ENCODE data around the gene CD86.

DNA sequence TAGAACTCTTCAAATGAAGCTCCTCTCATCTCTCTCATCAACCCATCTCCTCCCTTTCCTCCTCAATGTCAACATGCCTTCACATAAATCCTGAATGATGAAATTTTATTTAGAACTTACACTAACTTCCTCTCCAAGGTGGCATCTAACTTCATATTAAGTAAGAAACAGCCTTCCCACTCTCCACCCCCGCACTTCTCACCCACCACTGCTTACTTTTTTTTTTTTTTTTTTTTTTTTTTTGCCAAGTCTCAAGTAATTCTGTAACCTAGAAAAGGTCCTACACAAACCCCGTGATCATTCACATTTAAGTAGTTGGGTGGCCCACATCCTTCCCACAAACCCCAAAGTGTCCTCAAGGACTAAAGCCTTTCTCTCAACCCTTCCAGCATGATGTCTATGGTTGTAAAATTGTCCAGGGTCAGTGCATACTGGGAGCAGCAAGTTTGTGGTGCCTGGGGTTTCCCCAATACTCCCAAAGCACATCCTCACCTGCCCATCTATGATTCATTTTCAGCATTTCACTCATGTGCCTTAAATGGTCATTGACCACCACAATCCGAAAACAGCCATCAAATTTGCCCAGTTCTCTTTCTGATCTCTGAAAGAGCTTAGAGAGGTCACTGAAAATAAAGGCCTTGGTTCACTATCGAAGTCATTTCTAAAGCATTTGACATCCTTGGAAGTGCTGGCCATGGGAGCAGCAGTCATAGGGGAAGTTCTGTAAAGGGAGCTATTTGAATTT lies 47.2 kb downstream of the CD86 start:
- TF ChIP-seq, protein P1, sequence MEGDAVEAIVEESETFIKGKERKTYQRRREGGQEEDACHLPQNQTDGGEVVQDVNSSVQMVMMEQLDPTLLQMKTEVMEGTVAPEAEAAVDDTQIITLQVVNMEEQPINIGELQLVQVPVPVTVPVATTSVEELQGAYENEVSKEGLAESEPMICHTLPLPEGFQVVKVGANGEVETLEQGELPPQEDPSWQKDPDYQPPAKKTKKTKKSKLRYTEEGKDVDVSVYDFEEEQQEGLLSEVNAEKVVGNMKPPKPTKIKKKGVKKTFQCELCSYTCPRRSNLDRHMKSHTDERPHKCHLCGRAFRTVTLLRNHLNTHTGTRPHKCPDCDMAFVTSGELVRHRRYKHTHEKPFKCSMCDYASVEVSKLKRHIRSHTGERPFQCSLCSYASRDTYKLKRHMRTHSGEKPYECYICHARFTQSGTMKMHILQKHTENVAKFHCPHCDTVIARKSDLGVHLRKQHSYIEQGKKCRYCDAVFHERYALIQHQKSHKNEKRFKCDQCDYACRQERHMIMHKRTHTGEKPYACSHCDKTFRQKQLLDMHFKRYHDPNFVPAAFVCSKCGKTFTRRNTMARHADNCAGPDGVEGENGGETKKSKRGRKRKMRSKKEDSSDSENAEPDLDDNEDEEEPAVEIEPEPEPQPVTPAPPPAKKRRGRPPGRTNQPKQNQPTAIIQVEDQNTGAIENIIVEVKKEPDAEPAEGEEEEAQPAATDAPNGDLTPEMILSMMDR (IDR thresholded peaks at IDR 0.05) = no peak
- TF ChIP-seq, protein P2, sequence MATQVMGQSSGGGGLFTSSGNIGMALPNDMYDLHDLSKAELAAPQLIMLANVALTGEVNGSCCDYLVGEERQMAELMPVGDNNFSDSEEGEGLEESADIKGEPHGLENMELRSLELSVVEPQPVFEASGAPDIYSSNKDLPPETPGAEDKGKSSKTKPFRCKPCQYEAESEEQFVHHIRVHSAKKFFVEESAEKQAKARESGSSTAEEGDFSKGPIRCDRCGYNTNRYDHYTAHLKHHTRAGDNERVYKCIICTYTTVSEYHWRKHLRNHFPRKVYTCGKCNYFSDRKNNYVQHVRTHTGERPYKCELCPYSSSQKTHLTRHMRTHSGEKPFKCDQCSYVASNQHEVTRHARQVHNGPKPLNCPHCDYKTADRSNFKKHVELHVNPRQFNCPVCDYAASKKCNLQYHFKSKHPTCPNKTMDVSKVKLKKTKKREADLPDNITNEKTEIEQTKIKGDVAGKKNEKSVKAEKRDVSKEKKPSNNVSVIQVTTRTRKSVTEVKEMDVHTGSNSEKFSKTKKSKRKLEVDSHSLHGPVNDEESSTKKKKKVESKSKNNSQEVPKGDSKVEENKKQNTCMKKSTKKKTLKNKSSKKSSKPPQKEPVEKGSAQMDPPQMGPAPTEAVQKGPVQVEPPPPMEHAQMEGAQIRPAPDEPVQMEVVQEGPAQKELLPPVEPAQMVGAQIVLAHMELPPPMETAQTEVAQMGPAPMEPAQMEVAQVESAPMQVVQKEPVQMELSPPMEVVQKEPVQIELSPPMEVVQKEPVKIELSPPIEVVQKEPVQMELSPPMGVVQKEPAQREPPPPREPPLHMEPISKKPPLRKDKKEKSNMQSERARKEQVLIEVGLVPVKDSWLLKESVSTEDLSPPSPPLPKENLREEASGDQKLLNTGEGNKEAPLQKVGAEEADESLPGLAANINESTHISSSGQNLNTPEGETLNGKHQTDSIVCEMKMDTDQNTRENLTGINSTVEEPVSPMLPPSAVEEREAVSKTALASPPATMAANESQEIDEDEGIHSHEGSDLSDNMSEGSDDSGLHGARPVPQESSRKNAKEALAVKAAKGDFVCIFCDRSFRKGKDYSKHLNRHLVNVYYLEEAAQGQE (IDR thresholded peaks at IDR 0.05; ENCODE audit: insufficient read depth in 1 of 2, low read depth in 2 of 2, low read length in 1 of 2) = no peak
- TF ChIP-seq SIN3A (IDR thresholded peaks at IDR 0.05; ENCODE audit: borderline replicate concordance, insufficient read depth, low read depth, low read length) (no peak), POLR2AphosphoS5 (IDR thresholded peaks at IDR 0.05; ENCODE audit: low read depth, low read length) (no peak), TCF7L2 (IDR thresholded peaks at IDR 0.05; ENCODE audit: low read depth, low read length) (no peak)
